ENCODE data around the gene RAD9A. TPM values are rescaled to one million over a fixed set of nuclear protein-coding genes. Genes with fewer than 3 reads are reported as not detected.

RAD9A gene
- total and polyA plus RNA-seq, 9 of the 15 experiments (the other 6 are each of a cell fraction or from before 2014, with no cell fraction given): 1.4 to 41.2 (median 16.1) TPM

- TF ChIP-seq ZNF133 (CRISPR knock-in tag; IDR thresholded peaks at IDR 0.05) (no peak), TCF3 (CRISPR knock-in tag; IDR thresholded peaks at IDR 0.05) (no peak), ZNF696 (CRISPR knock-in tag; conservative IDR thresholded peaks at IDR 0.05) (no peak), NFIX (CRISPR knock-in tag; IDR thresholded peaks at IDR 0.05; ENCODE audit: low read depth) (no peak), NBN (IDR thresholded peaks at IDR 0.05; ENCODE audit: low read depth) (peak; percentile 26; the same call in 1 of the 2 replicates), IRF2 (CRISPR knock-in tag; IDR thresholded peaks at IDR 0.05) (no peak), SMARCC2 (IDR thresholded peaks at IDR 0.05; ENCODE audit: low read depth) (no peak), PHF8 (IDR thresholded peaks at IDR 0.05; ENCODE audit: borderline replicate concordance, low read length) (peak; percentile 82; the same call in 1 of the 2 replicates), TBL1XR1 (IDR thresholded peaks at IDR 0.05; ENCODE audit: low read length in 2 of 2) (no peak), C11orf30 (IDR thresholded peaks at IDR 0.05; ENCODE audit: low read depth) (peak; percentile 93), PHTF2 (CRISPR knock-in tag; IDR thresholded peaks at IDR 0.05) (no peak), THRAP3 (IDR thresholded peaks at IDR 0.05; ENCODE audit: borderline replicate concordance) (no peak), HSF4 (CRISPR knock-in tag; IDR thresholded peaks at IDR 0.05; ENCODE audit: borderline replicate concordance) (no peak)
Observed at GRCh38 chr11:67391304-67392182, at the start of gene RAD9A (continued).
